ENCODE data around the gene IDH3G.

IDH3G gene

DNA sequence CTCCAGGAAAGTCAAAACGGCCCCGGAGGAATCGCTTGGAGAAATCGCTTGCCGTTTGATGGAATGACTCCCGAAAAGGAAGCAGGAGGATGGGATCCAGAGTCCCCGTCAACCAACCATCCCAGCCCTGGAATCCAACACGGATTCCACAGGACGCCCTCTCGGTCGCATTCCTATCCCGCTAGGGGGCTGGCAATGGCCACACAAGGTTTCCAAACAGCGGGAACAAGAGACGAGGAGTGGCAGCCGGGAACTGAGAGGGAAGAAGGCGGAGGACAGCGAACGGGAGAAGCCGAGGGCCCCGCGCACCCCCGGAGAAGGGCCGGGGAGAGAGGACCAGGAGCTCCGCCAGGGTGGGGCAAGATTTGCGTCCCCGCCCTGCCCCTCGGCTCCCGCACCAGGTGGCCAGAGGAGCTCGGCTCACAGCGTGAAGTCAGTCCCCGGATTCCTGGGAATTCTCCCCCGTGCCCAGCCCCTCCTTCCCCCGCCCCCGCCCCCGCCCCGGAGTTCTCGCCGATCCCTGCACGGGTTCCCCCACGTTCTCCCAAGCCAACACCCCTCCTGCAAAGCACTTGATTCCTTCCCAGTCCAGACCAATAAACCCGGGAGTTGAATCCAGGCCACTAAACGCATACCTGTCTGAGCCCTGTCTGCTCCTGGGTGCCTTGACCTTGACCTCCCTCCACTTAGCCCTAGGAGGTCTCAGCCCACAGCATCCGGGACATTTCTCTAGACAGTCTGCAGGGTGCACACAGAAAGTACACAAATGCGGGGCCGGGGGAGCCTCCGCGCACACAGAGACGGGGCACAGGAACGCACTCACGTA, 34.8 kb upstream of the IDH3G start:
- no peak overlapping the region for H3K4me2 ChIP-seq
- no peaks in the 10 kb centered on the region for H3K4me1 ChIP-seq (ENCODE audit: low read depth, poor library complexity, severe bottlenecking)
- no peaks in the 10 kb centered on the region for H4K20me1 ChIP-seq (ENCODE audit: insufficient read depth)
- no peak overlapping the region for H3K27ac ChIP-seq
- no peaks in the 10 kb centered on the region for H3K79me2 ChIP-seq (ENCODE audit: insufficient read depth, low read depth)
- H3K9ac ChIP-seq: no peak overlapping the region
- TF ChIP-seq, protein P1, sequence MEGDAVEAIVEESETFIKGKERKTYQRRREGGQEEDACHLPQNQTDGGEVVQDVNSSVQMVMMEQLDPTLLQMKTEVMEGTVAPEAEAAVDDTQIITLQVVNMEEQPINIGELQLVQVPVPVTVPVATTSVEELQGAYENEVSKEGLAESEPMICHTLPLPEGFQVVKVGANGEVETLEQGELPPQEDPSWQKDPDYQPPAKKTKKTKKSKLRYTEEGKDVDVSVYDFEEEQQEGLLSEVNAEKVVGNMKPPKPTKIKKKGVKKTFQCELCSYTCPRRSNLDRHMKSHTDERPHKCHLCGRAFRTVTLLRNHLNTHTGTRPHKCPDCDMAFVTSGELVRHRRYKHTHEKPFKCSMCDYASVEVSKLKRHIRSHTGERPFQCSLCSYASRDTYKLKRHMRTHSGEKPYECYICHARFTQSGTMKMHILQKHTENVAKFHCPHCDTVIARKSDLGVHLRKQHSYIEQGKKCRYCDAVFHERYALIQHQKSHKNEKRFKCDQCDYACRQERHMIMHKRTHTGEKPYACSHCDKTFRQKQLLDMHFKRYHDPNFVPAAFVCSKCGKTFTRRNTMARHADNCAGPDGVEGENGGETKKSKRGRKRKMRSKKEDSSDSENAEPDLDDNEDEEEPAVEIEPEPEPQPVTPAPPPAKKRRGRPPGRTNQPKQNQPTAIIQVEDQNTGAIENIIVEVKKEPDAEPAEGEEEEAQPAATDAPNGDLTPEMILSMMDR (conservative IDR thresholded peaks at IDR 0.05; ENCODE audit: low read depth, low read length): no peak
- peaks cover 21% of the 10 kb centered on the region; the same call in 1 of the 2 replicates for H3K27me3 ChIP-seq (ENCODE audit: insufficient read depth, low read depth)
- H2AFZ ChIP-seq (ENCODE audit: low read depth): no peak overlapping the region
- no peak overlapping the region for H3K4me3 ChIP-seq (IDR thresholded peaks at IDR 0.05; ENCODE audit: insufficient read depth, low read depth, low read length)
- no peaks in the 10 kb centered on the region for H3K36me3 ChIP-seq (ENCODE audit: insufficient read depth)

DNA sequence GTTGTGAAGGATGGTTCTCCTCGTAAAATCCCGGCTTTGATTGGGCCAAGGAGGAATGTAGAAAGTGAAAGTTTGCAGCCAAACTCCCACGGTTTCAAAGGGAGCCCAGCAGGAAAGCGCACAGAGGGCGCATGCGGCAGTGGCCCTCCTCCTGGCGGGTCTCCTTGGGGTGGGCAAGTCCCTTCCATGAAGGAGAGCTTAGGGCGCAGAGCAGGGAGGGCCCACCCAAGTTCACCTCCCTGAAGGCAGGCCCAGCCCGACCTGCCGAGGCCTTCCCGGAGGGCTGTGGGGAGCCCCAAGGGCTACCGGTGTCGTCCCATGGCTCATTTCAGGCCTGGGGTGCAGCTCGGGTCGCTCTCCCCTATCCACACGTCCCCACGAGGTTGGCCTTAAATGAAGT, 34.1 kb upstream of the IDH3G start:
- TF ChIP-seq, protein P1 (conservative IDR thresholded peaks at IDR 0.05; ENCODE audit: low read depth, low read length): no peak
- Histone ChIP-seq H3K79me2 (ENCODE audit: insufficient read depth, low read depth) (no peaks in the 10 kb centered on the region), H2AFZ (ENCODE audit: low read depth) (no peak overlapping the region), H3K27me3 (ENCODE audit: insufficient read depth, low read depth) (peaks cover 21% of the 10 kb centered on the region; the same call in 1 of the 2 replicates), H3K9ac (no peak overlapping the region), H4K20me1 (ENCODE audit: insufficient read depth) (no peaks in the 10 kb centered on the region), H3K4me1 (ENCODE audit: low read depth, poor library complexity, severe bottlenecking) (no peaks in the 10 kb centered on the region), H3K4me2 (no peak overlapping the region), H3K36me3 (ENCODE audit: insufficient read depth) (no peaks in the 10 kb centered on the region), H3K27ac (no peak overlapping the region), H3K4me3 (IDR thresholded peaks at IDR 0.05; ENCODE audit: insufficient read depth, low read depth, low read length) (no peak overlapping the region)

DNA sequence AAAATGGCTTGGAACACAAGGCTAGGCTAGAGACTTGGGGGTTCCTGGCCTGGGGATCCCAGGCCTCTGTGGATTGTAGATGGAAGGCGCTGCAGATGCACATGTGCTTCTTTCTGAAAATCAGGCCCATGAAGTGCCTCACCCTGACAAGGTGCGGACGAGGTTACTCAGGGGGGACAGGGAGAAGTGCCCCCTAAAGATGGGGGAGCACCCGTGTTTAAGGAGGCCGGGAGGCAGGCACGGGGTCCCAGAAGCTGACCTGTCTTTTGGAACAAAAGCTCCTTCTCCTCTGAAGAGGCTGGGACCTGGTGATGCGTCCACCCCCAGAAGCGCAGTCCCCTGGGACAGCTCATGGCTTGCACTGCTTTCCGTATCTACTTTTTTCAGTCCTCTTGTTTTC, 33.7 kb upstream of the IDH3G start:
- H4K20me1 ChIP-seq (ENCODE audit: insufficient read depth): no peaks in the 10 kb centered on the region
- H3K4me2 ChIP-seq: no peak overlapping the region
- peaks cover 21% of the 10 kb centered on the region; the same call in 1 of the 2 replicates for H3K27me3 ChIP-seq (ENCODE audit: insufficient read depth, low read depth)
- H3K79me2 ChIP-seq (ENCODE audit: insufficient read depth, low read depth): no peaks in the 10 kb centered on the region
- no peak overlapping the region for H2AFZ ChIP-seq (ENCODE audit: low read depth)
- TF ChIP-seq, protein P1 (conservative IDR thresholded peaks at IDR 0.05; ENCODE audit: low read depth, low read length): no peak
- no peak overlapping the region for H3K9ac ChIP-seq
- no peak overlapping the region for H3K4me3 ChIP-seq (IDR thresholded peaks at IDR 0.05; ENCODE audit: insufficient read depth, low read depth, low read length)
- no peak overlapping the region for H3K27ac ChIP-seq
- no peaks in the 10 kb centered on the region for H3K4me1 ChIP-seq (ENCODE audit: low read depth, poor library complexity, severe bottlenecking)
- H3K36me3 ChIP-seq (ENCODE audit: insufficient read depth): no peaks in the 10 kb centered on the region

DNA sequence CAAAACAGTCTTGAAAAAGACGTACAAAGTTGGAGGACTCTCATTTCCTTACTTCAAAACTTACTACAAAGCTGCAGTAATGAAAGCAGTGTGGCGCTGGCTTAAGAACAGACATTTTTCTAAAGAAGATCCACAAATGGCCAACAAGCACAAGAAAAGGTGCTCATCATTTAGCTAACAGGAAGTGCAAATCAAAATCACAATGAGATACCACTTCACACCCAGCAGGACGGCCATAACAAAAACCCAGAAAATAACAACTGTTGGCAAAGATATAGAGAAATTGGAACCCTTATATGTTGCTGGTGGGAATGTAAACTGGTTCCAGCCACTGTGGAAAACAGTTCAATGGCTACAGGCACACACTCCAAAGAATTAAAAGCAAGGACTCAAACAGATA, 32.8 kb upstream of the IDH3G start:
- TF ChIP-seq, protein P1 (conservative IDR thresholded peaks at IDR 0.05; ENCODE audit: low read depth, low read length): no peak
- Histone ChIP-seq H3K4me2 (no peak overlapping the region), H3K36me3 (ENCODE audit: insufficient read depth) (no peaks in the 10 kb centered on the region), H2AFZ (ENCODE audit: low read depth) (no peak overlapping the region), H3K9ac (no peak overlapping the region), H3K4me1 (ENCODE audit: low read depth, poor library complexity, severe bottlenecking) (no peaks in the 10 kb centered on the region), H3K4me3 (IDR thresholded peaks at IDR 0.05; ENCODE audit: insufficient read depth, low read depth, low read length) (no peak overlapping the region), H4K20me1 (ENCODE audit: insufficient read depth) (no peaks in the 10 kb centered on the region), H3K27ac (no peak overlapping the region), H3K27me3 (ENCODE audit: insufficient read depth, low read depth) (peaks cover 23% of the 10 kb centered on the region; the same call in 1 of the 2 replicates), H3K79me2 (ENCODE audit: insufficient read depth, low read depth) (no peaks in the 10 kb centered on the region)

Measured in KMS-11 (cell line).